K562 (cell line): ENCODE measurements around the gene CMSS1. TPM values are rescaled to one million over a fixed set of nuclear protein-coding genes. Genes with fewer than 3 reads are reported as not detected.
A peak's percentile ranks its signal among the peaks of the same experiment; 100 is the strongest.

Experiments used
- ATAC-seq: fragments of 200-7000 bp; cut with Tn5 transposase; 3 replicates; pipeline ENCODE4 v1.9.1; 2020; ENCODE audit warnings: moderate library complexity
- BruUV-seq: library from RNA; stranded (reverse); fragments of 400-500 nt; replicated peaks from 2 replicates; lab custom pipeline; 2021; lab: Mats Ljungman, UMichigan
- CTCF ChIA-PET: fragments of 300-600 bp; formaldehyde crosslinking; extraction: SDS; loops from one replicate; lab custom pipeline; 2021; ENCODE audit warnings: low intra/inter-chr PET ratio; lab: Yijun Ruan, JAX
- POLR2A ChIA-PET: fragments of 300-600, 350-650 bp; sonication (Branson Sonifier 250); formaldehyde crosslinking; extraction: SDS; loops from one replicate; lab custom pipeline; 2021; ENCODE audit warnings: antibody characterized with exemption, inconsistent platforms; lab: Yijun Ruan, JAX
- DNase-seq, 4 experiments: peaks; one replicate each; pipeline versions ENCODE4 v3.0.0 to v3.0.0-alpha.2; 2011 to 2018; ENCODE audit warnings: low spot score in 3 of 4, mixed read lengths in 3 of 4; ENCODE audit errors: extremely low read depth in 1 of 4
- FAIRE-seq: peaks from 2 replicates; lab custom pipeline; 2011; peaks lifted over from hg19 to GRCh38; lab: Jason Lieb, UNC
- H2AFZ ChIP-seq: 2 replicates; pipeline ENCODE4 v1.6.0; 2011; ENCODE audit warnings: low read depth, low read length, control low read depth, inconsistent platforms
- H3K27ac ChIP-seq: fragments of 200-600 bp; 3 replicates; pipeline ENCODE4 v1.8.0; 2011; ENCODE audit warnings: low read depth, mild to moderate bottlenecking, control low read depth, inconsistent platforms, low read length, moderate library complexity, mixed read lengths; ENCODE audit errors: extremely low read depth
- H3K27me3 ChIP-seq, 2 experiments: fragments of 300-600 bp in 1 of 2; 2 replicates in 1 of 2; 3 replicates in 1 of 2; pipeline versions ENCODE4 v1.6.0 to v1.8.0; 2011; ENCODE audit warnings: inconsistent platforms in 2 of 2, low read length in 2 of 2, mild to moderate bottlenecking in 1 of 2, mixed read lengths in 1 of 2, moderate library complexity in 1 of 2; ENCODE audit not compliant: control insufficient read depth in 2 of 2, insufficient read depth in 2 of 2
- H3K36me3 ChIP-seq: fragments of 300-600 bp; 3 replicates; pipeline ENCODE4 v1.8.0; 2011; ENCODE audit warnings: mild to moderate bottlenecking, low read length, inconsistent platforms; ENCODE audit not compliant: control insufficient read depth, insufficient read depth
- H3K4me1 ChIP-seq, 2 experiments: fragments of 200-600 bp in 1 of 2; replicated peaks in 1 of 2; 2 replicates in 1 of 2; 3 replicates in 1 of 2; pipeline versions ENCODE4 v1.5.1 to v1.8.0; 2011; ENCODE audit warnings: inconsistent platforms in 2 of 2, low read length in 2 of 2, mild to moderate bottlenecking in 1 of 2, mixed read lengths in 1 of 2, moderate library complexity in 1 of 2; ENCODE audit not compliant: control insufficient read depth in 2 of 2, insufficient read depth in 2 of 2
- H3K4me2 ChIP-seq: 2 replicates; pipeline ENCODE4 v1.6.1; 2011; ENCODE audit warnings: low read length, control low read depth, inconsistent platforms, mixed read lengths; ENCODE audit not compliant: insufficient read depth
- H3K4me3 ChIP-seq: fragments of 200-600 bp; sonication (generic), shearing (Covaris generic); 2 replicates; pipeline ENCODE4 v1.5.1; 2016; ENCODE audit warnings: control low read depth, inconsistent platforms
- H3K79me2 ChIP-seq: fragments of 200-600 bp; 3 replicates; pipeline ENCODE4 v1.8.0; 2011; ENCODE audit warnings: low read length, inconsistent platforms; ENCODE audit not compliant: control insufficient read depth, insufficient read depth
- H3K9ac ChIP-seq, 2 experiments: 2 replicates each; pipeline versions ENCODE4 v1.6.0 to v1.6.1; 2011; ENCODE audit warnings: low read depth in 2 of 2, low read length in 2 of 2, control low read depth in 1 of 2, inconsistent platforms in 1 of 2, mild to moderate bottlenecking in 1 of 2, mixed read lengths in 1 of 2; ENCODE audit not compliant: insufficient read depth in 1 of 2
- H3K9me1 ChIP-seq: one replicate; pipeline ENCODE4 v1.6.0; 2011; ENCODE audit warnings: inconsistent platforms, mild to moderate bottlenecking, low read length, moderate library complexity; ENCODE audit not compliant: control insufficient read depth, insufficient read depth
- H3K9me3 ChIP-seq: replicated peaks from 2 replicates; pipeline ENCODE4 v1.5.1; 2011; ENCODE audit warnings: low read depth, low read length, inconsistent platforms; ENCODE audit not compliant: control insufficient read depth, insufficient read depth
- H4K20me1 ChIP-seq: replicated peaks from 2 replicates; pipeline ENCODE4 v1.6.1; 2011; ENCODE audit warnings: low read length, inconsistent platforms, mixed read lengths; ENCODE audit not compliant: control insufficient read depth, insufficient read depth
- CREM ChIP-seq: IDR thresholded peaks from 2 replicates; pipeline ENCODE4 v1.6.1; 2014; ENCODE audit warnings: antibody characterized with exemption, low read depth
- ELF2 ChIP-seq: fragments of 250-450 bp; sonication (Bioruptor Pico); IDR thresholded peaks from 2 replicates; pipeline ENCODE4 v1.5.0; 2021; ENCODE audit warnings: mild to moderate bottlenecking
- ETV5 ChIP-seq: sonication (generic); formaldehyde crosslinking; IDR thresholded peaks from 2 replicates; pipeline ENCODE4 v1.4.0; 2020; ENCODE audit warnings: low read depth, mild to moderate bottlenecking, missing genetic modification reagents
- HDAC1 ChIP-seq, 2 experiments: fragments of 450-650 bp; IDR thresholded peaks; 2 replicates each; pipeline ENCODE4 v1.6.1; 2016 to 2017; ENCODE audit warnings: inconsistent platforms in 1 of 2, mild to moderate bottlenecking in 1 of 2, moderate library complexity in 1 of 2
- JUND ChIP-seq, 2 experiments: IDR thresholded peaks; 2 replicates in 1 of 2; 3 replicates in 1 of 2; pipeline ENCODE4 v1.6.1; 2011; ENCODE audit warnings: borderline replicate concordance in 2 of 2, low read depth in 2 of 2, low read length in 2 of 2, improper control_type of control experiment in 1 of 2, missing biosample characterization in 1 of 2, missing genetic modification characterization in 1 of 2, missing genetic modification reagents in 1 of 2
- KDM1A ChIP-seq, 2 experiments: fragments of 450-650 bp; IDR thresholded peaks; 2 replicates each; pipeline ENCODE4 v1.6.1; 2016; ENCODE audit warnings: mild to moderate bottlenecking in 2 of 2
- MTA1 ChIP-seq: fragments of 450-650 bp; IDR thresholded peaks from 2 replicates; pipeline ENCODE4 v1.6.1; 2017; ENCODE audit warnings: borderline replicate concordance
- MYC ChIP-seq, 2 experiments: fragments of 250-450 bp in 1 of 2; sonication (Bioruptor Pico) in 1 of 2; IDR thresholded peaks; 2 replicates each; pipeline versions ENCODE4 v1.5.1 to v1.6.1; 2012 to 2021; ENCODE audit warnings: low read depth in 2 of 2, borderline replicate concordance in 1 of 2, improper control_type of control experiment in 1 of 2, low read length in 1 of 2, mild to moderate bottlenecking in 1 of 2, moderate library complexity in 1 of 2
- NFE2 ChIP-seq: IDR thresholded peaks from 2 replicates; pipeline ENCODE4 v1.6.1; 2014; ENCODE audit warnings: antibody characterized with exemption, low read depth
- NFIX ChIP-seq: fragments of 250-450 bp; sonication (Bioruptor Pico); IDR thresholded peaks from 2 replicates; pipeline ENCODE4 v1.4.0; 2020; ENCODE audit warnings: low read depth, mild to moderate bottlenecking, moderate library complexity
- PML ChIP-seq: IDR thresholded peaks from 2 replicates; pipeline ENCODE4 v1.6.1; 2012; ENCODE audit warnings: low read length, inconsistent platforms
- POLR3A ChIP-seq: IDR thresholded peaks from 2 replicates; pipeline ENCODE4 v1.6.1; 2011; ENCODE audit warnings: borderline replicate concordance, mild to moderate bottlenecking, moderate library complexity; ENCODE audit not compliant: insufficient read length, insufficient read depth; ENCODE audit errors: extremely low read depth
- SMARCC2 ChIP-seq: fragments of 450-650 bp; IDR thresholded peaks from 2 replicates; pipeline ENCODE4 v1.6.1; 2017; ENCODE audit warnings: antibody characterized with exemption, moderate library complexity, mild to moderate bottlenecking, low read depth
- TEAD4 ChIP-seq, 2 experiments: sonication (generic) in 1 of 2; formaldehyde crosslinking in 1 of 2; IDR thresholded peaks; 2 replicates each; pipeline versions ENCODE4 v1.6.1 to v1.8.0; 2012 to 2022; ENCODE audit warnings: borderline replicate concordance in 1 of 2, inconsistent platforms in 1 of 2, low read length in 1 of 2, mild to moderate bottlenecking in 1 of 2, missing genetic modification reagents in 1 of 2
- TFAP4 ChIP-seq: sonication (generic); formaldehyde crosslinking; IDR thresholded peaks from 2 replicates; pipeline ENCODE4 v1.8.0; 2022; ENCODE audit warnings: missing genetic modification reagents, mild to moderate bottlenecking, moderate library complexity, borderline replicate concordance
- THRB ChIP-seq: fragments of 450-650 bp; formaldehyde crosslinking; conservative IDR thresholded peaks from 2 replicates; pipeline ENCODE4 v1.4.0; 2022; ENCODE audit warnings: mild to moderate bottlenecking, missing genetic modification characterization
- TRIM24 ChIP-seq, 2 experiments: fragments of 450-650 bp; IDR thresholded peaks; 2 replicates each; pipeline ENCODE4 v1.6.1; 2016
- ZNF408 ChIP-seq: fragments of 250-450 bp; sonication (Bioruptor Pico); IDR thresholded peaks from 2 replicates; pipeline ENCODE4 v1.4.0; 2020; ENCODE audit warnings: low read depth, mild to moderate bottlenecking, moderate library complexity
- ZNF583 ChIP-seq: fragments of 250-450 bp; sonication (Bioruptor Pico); IDR thresholded peaks from 2 replicates; pipeline ENCODE4 v1.4.0; 2020
- WGBS: fragments of 100-300 bp; shearing (Covaris generic); methylation state at CpG from one replicate; pipeline ENCODE4 v1.1.6; 2016; ENCODE audit warnings: low coverage, mixed read lengths; ENCODE audit not compliant: insufficient coverage; ENCODE audit errors: missing lambda C conversion rate; 5-methylcytosine and 5-hydroxymethylcytosine counted together
- in situ Hi-C: fragments of 300-500 bp; cut with MboI; formaldehyde crosslinking; loops from 4 replicates; pipeline ENCODE4 v1.15.0; 2018; ENCODE audit warnings: inconsistent platforms, mixed read lengths
- intact Hi-C: fragments of 100-400 bp; cut with micrococcal nuclease; formaldehyde crosslinking; loops from 2 replicates; pipeline ENCODE4 v1.14.2; 2022
- polyA plus RNA-seq, 8 experiments: library from polyadenylated mRNA; depleted of rRNA in 4 of 8; stranded (reverse) in 5 of 8; unstranded in 3 of 8; fragments of >200 nt; fragmentation: Nextera tagmentation in 2 of 8; fragmentation: Illumina TruSeq in 1 of 8; extraction: Ambion mirVana in 2 of 8; extraction: Trizol in 1 of 8; gene quantifications; 2 replicates each; pipeline versions ENCODE4 v1.2.1 to v1.2.3, GENCODE V29; 2011 to 2014; ENCODE audit warnings: inconsistent platforms in 1 of 8, missing spikeins in 1 of 8
- total RNA-seq, 7 experiments: library from RNA; depleted of rRNA in 6 of 7; stranded (reverse); fragments of >200 nt in 6 of 7; fragmentation: Illumina TruSeq in 2 of 7; extraction: Trizol in 2 of 7; gene quantifications; 2 replicates each; pipeline versions ENCODE4 v1.2.1 to v1.2.3, GENCODE V29; 2011 to 2021; ENCODE audit warnings: low replicate concordance in 1 of 7

The CMSS1 gene
- total and polyA plus RNA-seq, 9 of the 15 experiments (the other 6 are each of a cell fraction or from before 2014, with no cell fraction given) = 46.9 to 109 (median 72.3) TPM

- Histone ChIP-seq H3K4me1 (peaks cover 10 to 17% of the 10 kb centered on the region in 2 experiments; a peak in 3 of 5 replicates), H2AFZ (peak overlapping the region; percentile 1; the same call in 1 of the 2 replicates), H3K79me2 (no peaks in the 10 kb centered on the region), H3K4me2 (peak overlapping the region; percentile 68), H3K9me3 (no peaks in the 10 kb centered on the region), H3K9me1 (no peaks in the 10 kb centered on the region), H3K9ac (peak overlapping the region in 1 of 2 experiments; percentile 11; a peak in 1 of 4 replicates), H3K36me3 (no peaks in the 10 kb centered on the region), H3K27ac (peak overlapping the region; percentile 49), H4K20me1 (no peaks in the 10 kb centered on the region), H3K4me3 (no peak overlapping the region), H3K27me3 (no peaks in the 10 kb centered on the region)
- FAIRE-seq (peak; percentile 93), DNase-seq (peak; percentile 49 to 83 (median 56)), ATAC-seq (peak; percentile 96)
- intact Hi-C loops = no loop called here
- in situ Hi-C loops = no loop called here
- ChIA-PET POLR2A (interaction anchor here (0.6 to 1.9 kb wide), 5 partner anchors 14 to 651 kb away, joined by 3 to 6 read pairs (median 3); partner anchors contain the start of gene TBC1D23), CTCF (no interaction called here)
- no TSS peak for BruUV-seq
- WGBS = 2% methylated on average over 7 of the region's 7 CpGs
- peak; percentile 84 for TF ChIP-seq JUND (IDR thresholded peaks at IDR 0.05; ENCODE audit: borderline replicate concordance, low read depth, low read length)
- TF ChIP-seq JUND (tag; IDR thresholded peaks at IDR 0.05; ENCODE audit: borderline replicate concordance, low read depth, low read length) = peak; percentile 56; the same call in 1 of the 3 replicates
- TF ChIP-seq TFAP4 (CRISPR knock-in tag) = peak; percentile 68
- TF ChIP-seq ELF2 (CRISPR knock-in tag) = no peak
- TF ChIP-seq ZNF408 = no peak
- TF ChIP-seq NFE2 = peak; percentile 39; the same call in 1 of the 2 replicates
- TF ChIP-seq MTA1 = 0 out of 2 replicates have a peak, but pooled peaks have one; percentile 50
- TF ChIP-seq CREM = 0 out of 2 replicates have a peak, but pooled peaks have one; percentile 33
- TF ChIP-seq TRIM24 (IDR thresholded peaks at IDR 0.05) = peak; percentile 63 to 67; a peak in 2 of 4 replicates
- peak; percentile 93 to 95 for TF ChIP-seq KDM1A (IDR thresholded peaks at IDR 0.05)
- TF ChIP-seq SMARCC2 = peak; percentile 72
- TF ChIP-seq THRB (CRISPR knock-in tag) = no peak
- TF ChIP-seq MYC (IDR thresholded peaks at IDR 0.05; ENCODE audit: low read depth, low read length) = peak; percentile 45
- TF ChIP-seq MYC (CRISPR knock-in tag; IDR thresholded peaks at IDR 0.05; ENCODE audit: borderline replicate concordance, low read depth) = no peak
- peak; percentile 68 for TF ChIP-seq TEAD4 (IDR thresholded peaks at IDR 0.05; ENCODE audit: low read length)
- no peak for TF ChIP-seq TEAD4 (CRISPR knock-in tag; IDR thresholded peaks at IDR 0.05; ENCODE audit: borderline replicate concordance)
- TF ChIP-seq ZNF583 (CRISPR knock-in tag) = no peak
- no peak for TF ChIP-seq NFIX (CRISPR knock-in tag)
- no peak for TF ChIP-seq ETV5 (CRISPR knock-in tag)
- TF ChIP-seq POLR3A = no peak
- peak; percentile 24; the same call in 1 of the 2 replicates for TF ChIP-seq PML
- TF ChIP-seq HDAC1 (IDR thresholded peaks at IDR 0.05) = peak in 1 of 2 experiments; percentile 43; a peak in 1 of 4 replicates
Measured at GRCh38 chr3:100089812-100090668, 272.4 kb downstream of the CMSS1 start.
